SK-N-MC (cell line): ENCODE results near the gene SH3BP1.

Source experiments
- EZH2 ChIP-seq: fragments of 200-600 bp; sonication (generic); IDR thresholded peaks from one replicate; pipeline ENCODE4 v1.6.1; 2017; ENCODE audit warnings: antibody characterized with exemption
- POLR2AphosphoS5 ChIP-seq: IDR thresholded peaks from 2 replicates; pipeline ENCODE4 v1.6.1; 2012; ENCODE audit warnings: mild to moderate bottlenecking, low read depth, low read length, borderline replicate concordance

GRCh38 chr22:37679670-37680069 is 40.2 kb downstream of the SH3BP1 start:
- no peak for TF ChIP-seq POLR2AphosphoS5
- no peak for TF ChIP-seq EZH2
